ENCODE results near the gene PCSK6. TPM values are rescaled to one million over a fixed set of nuclear protein-coding genes. Genes with fewer than 3 reads are reported as not detected.

The PCSK6 gene
- polyA plus RNA-seq, 1 donor from 2014 or later: 1.1 TPM

DNA sequence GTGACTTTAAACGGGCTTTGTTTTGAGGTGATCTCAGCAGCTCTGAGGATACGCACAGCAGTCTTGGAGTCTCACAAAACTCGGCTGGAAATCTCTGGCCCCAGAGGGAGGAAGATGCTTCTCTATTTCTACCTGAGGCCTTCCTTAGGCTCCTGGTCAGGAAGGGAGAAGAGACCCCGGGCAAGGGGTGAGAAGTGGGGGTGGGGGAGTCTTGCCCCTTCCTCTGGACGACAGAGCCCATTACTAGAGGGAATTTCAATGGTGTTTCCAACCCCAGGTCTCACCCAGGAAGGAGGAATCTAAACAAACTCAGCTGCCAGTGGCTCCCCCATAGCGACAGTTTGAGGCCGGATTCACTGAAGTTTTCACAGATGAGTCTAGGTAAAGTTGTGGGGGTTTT, 37.4 kb upstream of the PCSK6 start:
- Histone ChIP-seq H3F3A (ENCODE audit: insufficient read depth, low read length, poor library complexity, severe bottlenecking) (no peaks in the 10 kb centered on the region), H3K9me2 (ENCODE audit: insufficient read depth, low read length) (no peaks in the 10 kb centered on the region), H3K36me3 (ENCODE audit: insufficient read depth, low read length) (no peaks in the 10 kb centered on the region), H3K27ac (ENCODE audit: low read length) (no peak overlapping the region), H3K27me3 (ENCODE audit: insufficient read depth, low read depth, low read length) (no peaks in the 10 kb centered on the region), H3K9ac (ENCODE audit: low read length) (no peak overlapping the region), H3K4me3 (ENCODE audit: low read length) (no peak overlapping the region), H3K4me2 (ENCODE audit: low read length) (no peak overlapping the region), H2AFZ (ENCODE audit: low read depth, low read length) (no peak overlapping the region), H3K79me2 (replicated peaks; ENCODE audit: insufficient read depth, low read length) (no peaks in the 10 kb centered on the region), H3K9me3 (ENCODE audit: low read length) (no peaks in the 10 kb centered on the region), H4K20me1 (ENCODE audit: insufficient read depth) (no peaks in the 10 kb centered on the region)
- TF ChIP-seq, protein P1, sequence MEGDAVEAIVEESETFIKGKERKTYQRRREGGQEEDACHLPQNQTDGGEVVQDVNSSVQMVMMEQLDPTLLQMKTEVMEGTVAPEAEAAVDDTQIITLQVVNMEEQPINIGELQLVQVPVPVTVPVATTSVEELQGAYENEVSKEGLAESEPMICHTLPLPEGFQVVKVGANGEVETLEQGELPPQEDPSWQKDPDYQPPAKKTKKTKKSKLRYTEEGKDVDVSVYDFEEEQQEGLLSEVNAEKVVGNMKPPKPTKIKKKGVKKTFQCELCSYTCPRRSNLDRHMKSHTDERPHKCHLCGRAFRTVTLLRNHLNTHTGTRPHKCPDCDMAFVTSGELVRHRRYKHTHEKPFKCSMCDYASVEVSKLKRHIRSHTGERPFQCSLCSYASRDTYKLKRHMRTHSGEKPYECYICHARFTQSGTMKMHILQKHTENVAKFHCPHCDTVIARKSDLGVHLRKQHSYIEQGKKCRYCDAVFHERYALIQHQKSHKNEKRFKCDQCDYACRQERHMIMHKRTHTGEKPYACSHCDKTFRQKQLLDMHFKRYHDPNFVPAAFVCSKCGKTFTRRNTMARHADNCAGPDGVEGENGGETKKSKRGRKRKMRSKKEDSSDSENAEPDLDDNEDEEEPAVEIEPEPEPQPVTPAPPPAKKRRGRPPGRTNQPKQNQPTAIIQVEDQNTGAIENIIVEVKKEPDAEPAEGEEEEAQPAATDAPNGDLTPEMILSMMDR (IDR thresholded peaks at IDR 0.05; ENCODE audit: poor library complexity, severe bottlenecking): no peak
- TF ChIP-seq POLR2AphosphoS5 (IDR thresholded peaks at IDR 0.05) (no peak), EZH2 (IDR thresholded peaks at IDR 0.05; ENCODE audit: borderline replicate concordance, insufficient read depth, low read length, poor library complexity, severe bottlenecking) (no peak), MXI1 (conservative IDR thresholded peaks at IDR 0.05; ENCODE audit: poor library complexity, severe bottlenecking) (no peak), SMC3 (conservative IDR thresholded peaks at IDR 0.05; ENCODE audit: poor library complexity) (no peak), RAD21 (conservative IDR thresholded peaks at IDR 0.05) (no peak), TAF1 (IDR thresholded peaks at IDR 0.05; ENCODE audit: low read depth) (no peak), EP300 (conservative IDR thresholded peaks at IDR 0.05; ENCODE audit: poor library complexity, severe bottlenecking) (no peak)
- TF ChIP-seq, protein P2, sequence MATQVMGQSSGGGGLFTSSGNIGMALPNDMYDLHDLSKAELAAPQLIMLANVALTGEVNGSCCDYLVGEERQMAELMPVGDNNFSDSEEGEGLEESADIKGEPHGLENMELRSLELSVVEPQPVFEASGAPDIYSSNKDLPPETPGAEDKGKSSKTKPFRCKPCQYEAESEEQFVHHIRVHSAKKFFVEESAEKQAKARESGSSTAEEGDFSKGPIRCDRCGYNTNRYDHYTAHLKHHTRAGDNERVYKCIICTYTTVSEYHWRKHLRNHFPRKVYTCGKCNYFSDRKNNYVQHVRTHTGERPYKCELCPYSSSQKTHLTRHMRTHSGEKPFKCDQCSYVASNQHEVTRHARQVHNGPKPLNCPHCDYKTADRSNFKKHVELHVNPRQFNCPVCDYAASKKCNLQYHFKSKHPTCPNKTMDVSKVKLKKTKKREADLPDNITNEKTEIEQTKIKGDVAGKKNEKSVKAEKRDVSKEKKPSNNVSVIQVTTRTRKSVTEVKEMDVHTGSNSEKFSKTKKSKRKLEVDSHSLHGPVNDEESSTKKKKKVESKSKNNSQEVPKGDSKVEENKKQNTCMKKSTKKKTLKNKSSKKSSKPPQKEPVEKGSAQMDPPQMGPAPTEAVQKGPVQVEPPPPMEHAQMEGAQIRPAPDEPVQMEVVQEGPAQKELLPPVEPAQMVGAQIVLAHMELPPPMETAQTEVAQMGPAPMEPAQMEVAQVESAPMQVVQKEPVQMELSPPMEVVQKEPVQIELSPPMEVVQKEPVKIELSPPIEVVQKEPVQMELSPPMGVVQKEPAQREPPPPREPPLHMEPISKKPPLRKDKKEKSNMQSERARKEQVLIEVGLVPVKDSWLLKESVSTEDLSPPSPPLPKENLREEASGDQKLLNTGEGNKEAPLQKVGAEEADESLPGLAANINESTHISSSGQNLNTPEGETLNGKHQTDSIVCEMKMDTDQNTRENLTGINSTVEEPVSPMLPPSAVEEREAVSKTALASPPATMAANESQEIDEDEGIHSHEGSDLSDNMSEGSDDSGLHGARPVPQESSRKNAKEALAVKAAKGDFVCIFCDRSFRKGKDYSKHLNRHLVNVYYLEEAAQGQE (IDR thresholded peaks at IDR 0.05; ENCODE audit: borderline replicate concordance): no peak

DNA sequence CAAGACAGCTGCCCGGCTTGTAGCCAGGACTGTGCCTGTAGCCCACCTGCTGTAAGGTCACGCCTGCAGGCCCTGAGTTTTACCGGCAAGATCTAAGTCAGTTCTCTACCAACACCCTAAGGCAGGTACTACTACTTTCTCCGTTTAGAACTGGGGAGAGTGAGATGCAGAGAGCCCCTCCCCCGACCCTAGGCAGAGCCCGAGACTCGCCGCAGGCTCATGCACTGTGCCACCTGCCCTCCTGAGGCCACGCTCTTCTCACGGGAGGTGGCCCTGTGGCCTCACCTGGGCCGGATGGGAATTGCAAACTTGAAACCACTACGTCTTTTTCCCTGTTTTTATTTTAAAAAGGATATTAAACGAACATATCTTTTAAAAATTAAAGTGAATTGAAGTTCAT, 36.9 kb upstream of the PCSK6 start:
- no peaks in the 10 kb centered on the region for H3K36me3 ChIP-seq (ENCODE audit: insufficient read depth, low read length)
- H3K27ac ChIP-seq (ENCODE audit: low read length): no peak overlapping the region
- no peak for TF ChIP-seq EZH2 (IDR thresholded peaks at IDR 0.05; ENCODE audit: borderline replicate concordance, insufficient read depth, low read length, poor library complexity, severe bottlenecking)
- TF ChIP-seq, protein P2 (IDR thresholded peaks at IDR 0.05; ENCODE audit: borderline replicate concordance): no peak
- no peak for TF ChIP-seq RAD21 (conservative IDR thresholded peaks at IDR 0.05)
- TF ChIP-seq SMC3 (conservative IDR thresholded peaks at IDR 0.05; ENCODE audit: poor library complexity): no peak
- no peak for TF ChIP-seq TAF1 (IDR thresholded peaks at IDR 0.05; ENCODE audit: low read depth)
- no peak for TF ChIP-seq POLR2AphosphoS5 (IDR thresholded peaks at IDR 0.05)
- TF ChIP-seq, protein P1 (IDR thresholded peaks at IDR 0.05; ENCODE audit: poor library complexity, severe bottlenecking): no peak
- no peak for TF ChIP-seq MXI1 (conservative IDR thresholded peaks at IDR 0.05; ENCODE audit: poor library complexity, severe bottlenecking)
- no peak for TF ChIP-seq EP300 (conservative IDR thresholded peaks at IDR 0.05; ENCODE audit: poor library complexity, severe bottlenecking)
- H3K9me2 ChIP-seq (ENCODE audit: insufficient read depth, low read length): no peaks in the 10 kb centered on the region
- H3F3A ChIP-seq (ENCODE audit: insufficient read depth, low read length, poor library complexity, severe bottlenecking): no peaks in the 10 kb centered on the region
- no peaks in the 10 kb centered on the region for H4K20me1 ChIP-seq (ENCODE audit: insufficient read depth)
- no peak overlapping the region for H2AFZ ChIP-seq (ENCODE audit: low read depth, low read length)
- H3K27me3 ChIP-seq (ENCODE audit: insufficient read depth, low read depth, low read length): no peaks in the 10 kb centered on the region
- no peaks in the 10 kb centered on the region for H3K9me3 ChIP-seq (ENCODE audit: low read length)
- no peak overlapping the region for H3K4me2 ChIP-seq (ENCODE audit: low read length)
- no peak overlapping the region for H3K4me3 ChIP-seq (ENCODE audit: low read length)
- no peaks in the 10 kb centered on the region for H3K79me2 ChIP-seq (replicated peaks; ENCODE audit: insufficient read depth, low read length)
- no peak overlapping the region for H3K9ac ChIP-seq (ENCODE audit: low read length)

Measured in neural cell (in vitro differentiated cells).